HG02588 (cell line): Measurements from ENCODE around the gene GMPR2.

Experiments
- ATAC-seq: cut with Tn5 transposase; IDR thresholded peaks from one replicate; pipeline ENCODE4 v1.9.1; 2021; ENCODE audit warnings: mild to moderate bottlenecking, moderate library complexity; ENCODE audit not compliant: unreplicated experiment

The GMPR2 gene

DNA sequence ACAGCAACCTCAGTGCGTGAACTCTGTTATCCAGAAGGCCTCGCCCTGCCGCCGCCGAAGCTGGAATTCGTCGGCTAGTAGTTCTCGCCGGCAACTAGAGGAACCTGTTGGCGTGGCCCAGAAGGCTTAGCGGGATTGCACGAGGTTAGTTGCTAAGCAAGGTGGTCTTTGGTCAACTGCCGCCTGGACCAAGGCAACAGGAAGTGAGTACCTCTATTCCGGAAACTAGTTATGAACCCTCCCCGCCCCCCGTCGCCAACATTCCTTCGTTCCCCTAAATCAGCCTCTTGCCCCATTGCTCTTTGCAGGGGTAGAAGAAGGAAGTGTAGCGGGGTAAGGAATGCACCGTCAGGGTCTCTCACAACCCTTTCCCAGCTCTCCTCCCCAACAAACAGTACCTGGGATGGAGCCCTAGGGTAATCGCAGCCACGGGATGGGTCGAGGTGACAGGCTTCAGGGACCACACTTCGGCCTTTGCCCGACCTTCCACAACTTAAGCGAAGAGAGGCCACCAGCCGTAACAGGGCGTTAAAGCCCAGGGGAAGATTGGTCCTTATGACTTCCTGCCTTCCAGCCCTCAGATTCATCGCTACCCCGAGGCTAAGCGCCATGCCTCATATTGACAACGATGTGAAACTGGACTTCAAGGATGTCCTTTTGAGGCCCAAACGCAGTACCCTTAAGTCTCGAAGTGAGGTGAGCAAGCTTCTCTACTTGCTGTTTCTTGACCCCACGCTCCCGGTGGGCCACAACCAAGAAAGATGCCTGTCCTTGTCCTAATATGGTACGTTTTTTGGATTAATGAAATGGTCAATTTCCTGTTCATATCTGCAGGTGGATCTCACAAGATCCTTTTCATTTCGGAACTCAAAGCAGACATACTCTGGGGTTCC is at the start of gene GMPR2:
TSS of gene GMPR2 (plus strand) at position 285 of the 893 bp plus-strand sequence. CDS start at position 610, 325 bp downstream.
- peak; percentile 52 for ATAC-seq

DNA sequence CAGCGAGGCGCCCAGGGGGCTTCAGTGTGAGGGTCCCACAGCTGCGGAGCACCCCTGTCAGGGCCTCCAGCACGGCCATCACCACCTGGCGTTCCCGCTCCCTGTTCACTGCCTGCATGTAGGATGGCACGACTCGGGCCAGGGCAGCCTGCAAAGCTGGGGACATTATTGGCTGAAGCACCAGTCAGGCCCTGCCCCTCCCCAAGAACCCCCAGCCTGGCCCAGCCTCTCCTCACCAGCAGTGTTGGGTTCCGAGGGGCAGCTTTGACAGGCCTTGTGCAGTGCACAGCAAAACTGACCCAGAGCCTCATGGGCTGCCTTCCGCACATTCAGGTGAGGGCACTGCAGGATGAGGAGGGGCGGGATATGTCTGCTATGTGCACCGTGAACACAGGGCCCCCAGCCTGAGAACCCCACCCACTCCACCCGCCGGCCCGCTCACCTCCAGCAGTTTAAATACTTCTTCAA is 49.7 kb upstream of the GMPR2 start:
- no peak for ATAC-seq

DNA sequence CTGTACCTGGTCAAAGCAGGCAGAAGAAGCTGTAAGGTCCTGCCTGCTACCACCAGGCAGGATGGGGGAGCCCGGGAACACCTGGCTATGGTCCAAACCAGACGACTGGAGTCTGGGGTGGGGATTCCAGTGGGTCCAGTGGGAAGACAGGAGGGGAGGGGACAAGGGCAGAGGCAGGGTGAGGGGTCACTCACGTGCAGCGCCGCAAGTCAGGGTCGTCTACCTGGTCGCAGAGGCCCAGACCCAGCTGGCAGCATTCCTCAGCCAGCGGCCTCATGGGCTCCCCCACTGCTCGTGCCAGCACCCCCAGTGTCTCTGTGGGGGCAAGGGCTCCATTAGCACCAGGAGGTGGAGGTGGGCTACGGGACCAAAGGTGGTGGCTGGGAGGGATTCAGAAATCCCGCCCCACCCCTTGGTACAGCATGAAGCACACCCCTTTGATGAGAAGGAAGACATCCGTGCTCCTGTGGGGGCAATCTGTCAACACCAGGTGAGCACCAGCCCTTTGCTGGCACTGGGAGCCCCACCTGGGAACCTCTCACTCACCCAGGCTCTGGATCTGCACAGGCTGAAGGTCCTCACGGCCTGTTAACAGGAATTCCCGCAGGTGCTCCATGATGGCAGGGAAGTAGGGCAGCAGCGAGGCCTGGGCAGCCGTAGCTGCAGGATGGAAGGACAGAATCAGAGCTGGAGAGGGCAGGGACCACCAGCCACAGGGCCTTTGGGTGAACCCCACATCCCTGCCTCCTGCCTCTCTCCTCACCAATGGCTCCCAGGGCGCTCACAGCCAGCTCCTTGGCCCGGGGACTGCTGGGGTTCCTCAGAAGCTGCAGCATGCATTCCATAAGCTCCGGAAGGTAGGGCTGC is 48.4 kb upstream of the GMPR2 start:
- no peak for ATAC-seq

DNA sequence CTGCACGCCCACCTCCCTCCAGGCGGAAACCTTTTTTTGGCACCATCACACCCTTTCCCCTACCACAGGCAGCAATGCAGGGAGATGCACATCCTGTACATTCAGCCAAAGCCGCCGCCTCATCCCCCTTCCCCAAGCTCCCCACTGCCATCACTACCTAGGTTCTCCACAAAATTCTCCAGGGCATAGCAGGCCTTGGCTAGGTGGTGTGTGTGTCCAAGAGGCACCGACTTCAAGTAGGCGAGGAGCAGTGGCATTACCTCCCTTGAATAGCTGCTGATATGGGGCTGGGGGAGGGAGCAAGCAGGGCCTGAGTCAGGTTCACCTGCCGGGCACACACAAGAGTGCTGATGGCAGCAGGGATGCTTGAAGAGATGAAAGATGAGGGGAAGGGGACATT is 47.7 kb upstream of the GMPR2 start:
- ATAC-seq: no peak

DNA sequence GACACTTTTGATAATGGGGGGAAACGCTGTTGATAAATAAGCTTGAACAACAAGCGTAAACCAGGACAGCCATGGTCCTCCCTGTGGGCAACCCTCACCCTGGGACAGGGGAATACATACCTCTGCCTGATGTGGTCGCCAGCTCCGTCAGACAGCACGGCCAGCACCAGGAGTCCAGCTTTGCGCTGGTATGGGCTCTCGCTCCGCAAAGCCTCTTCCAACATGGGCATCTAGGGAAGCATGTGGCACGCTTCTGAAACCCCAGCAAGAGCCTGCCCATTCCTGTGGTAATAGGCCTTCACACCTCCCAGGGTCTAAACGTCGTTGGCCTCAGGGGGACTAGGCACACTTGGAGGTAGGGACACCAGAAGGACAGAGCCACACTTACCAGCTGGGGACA is 47.0 kb upstream of the GMPR2 start:
- ATAC-seq: no peak

DNA sequence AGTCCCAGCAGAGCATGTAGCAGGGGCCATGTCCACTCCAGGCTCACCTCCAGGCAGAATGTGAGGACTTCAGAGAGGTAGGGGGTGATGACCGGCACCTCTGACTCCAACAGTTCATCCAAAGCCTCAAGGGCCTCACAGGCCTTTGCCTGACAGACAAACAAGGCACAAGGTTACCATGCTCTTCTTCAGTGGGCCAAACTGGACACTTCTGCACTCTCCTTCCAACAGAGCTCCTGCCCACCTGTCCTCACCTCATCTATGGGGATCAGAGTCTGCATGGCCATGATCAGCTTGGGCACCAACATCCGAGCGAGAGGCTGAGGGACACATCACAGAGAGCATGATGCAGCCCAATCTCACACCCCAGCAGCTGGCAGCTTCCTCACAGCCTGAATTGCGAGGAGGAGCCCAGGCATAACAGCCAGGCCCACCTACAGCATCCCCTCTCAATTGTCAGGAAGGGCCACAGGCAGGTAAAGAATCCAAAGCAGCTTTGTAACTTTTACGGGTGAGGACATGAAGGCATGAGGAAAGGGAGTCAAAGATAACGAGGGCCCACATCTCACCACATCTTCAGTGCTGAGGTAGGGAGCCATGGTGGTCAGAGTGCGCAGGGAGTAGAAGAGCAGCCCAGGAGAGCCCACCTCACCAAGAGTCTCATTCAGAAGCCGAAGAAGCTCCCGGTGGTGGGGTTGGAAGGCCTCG is 45.7 kb upstream of the GMPR2 start:
- ATAC-seq: no peak

DNA sequence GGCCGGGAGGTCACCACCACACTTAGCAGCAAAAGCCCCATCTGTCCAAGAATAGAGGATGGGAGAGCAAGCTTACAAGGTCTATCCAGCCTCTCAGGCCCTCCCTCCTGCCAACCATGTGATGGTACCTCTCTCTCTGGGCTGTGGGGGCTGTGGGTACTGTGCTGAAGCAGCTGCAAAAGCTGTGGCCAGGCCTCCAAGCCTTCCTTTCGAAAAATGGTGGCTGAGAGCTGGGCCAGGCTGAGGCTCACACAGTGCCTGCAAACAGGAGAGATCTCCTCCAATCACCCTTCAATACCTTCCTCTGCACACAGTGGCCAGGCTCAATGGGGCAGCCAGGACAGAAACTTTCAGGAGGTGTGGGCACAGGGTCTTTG is 45.2 kb upstream of the GMPR2 start:
- no peak for ATAC-seq

DNA sequence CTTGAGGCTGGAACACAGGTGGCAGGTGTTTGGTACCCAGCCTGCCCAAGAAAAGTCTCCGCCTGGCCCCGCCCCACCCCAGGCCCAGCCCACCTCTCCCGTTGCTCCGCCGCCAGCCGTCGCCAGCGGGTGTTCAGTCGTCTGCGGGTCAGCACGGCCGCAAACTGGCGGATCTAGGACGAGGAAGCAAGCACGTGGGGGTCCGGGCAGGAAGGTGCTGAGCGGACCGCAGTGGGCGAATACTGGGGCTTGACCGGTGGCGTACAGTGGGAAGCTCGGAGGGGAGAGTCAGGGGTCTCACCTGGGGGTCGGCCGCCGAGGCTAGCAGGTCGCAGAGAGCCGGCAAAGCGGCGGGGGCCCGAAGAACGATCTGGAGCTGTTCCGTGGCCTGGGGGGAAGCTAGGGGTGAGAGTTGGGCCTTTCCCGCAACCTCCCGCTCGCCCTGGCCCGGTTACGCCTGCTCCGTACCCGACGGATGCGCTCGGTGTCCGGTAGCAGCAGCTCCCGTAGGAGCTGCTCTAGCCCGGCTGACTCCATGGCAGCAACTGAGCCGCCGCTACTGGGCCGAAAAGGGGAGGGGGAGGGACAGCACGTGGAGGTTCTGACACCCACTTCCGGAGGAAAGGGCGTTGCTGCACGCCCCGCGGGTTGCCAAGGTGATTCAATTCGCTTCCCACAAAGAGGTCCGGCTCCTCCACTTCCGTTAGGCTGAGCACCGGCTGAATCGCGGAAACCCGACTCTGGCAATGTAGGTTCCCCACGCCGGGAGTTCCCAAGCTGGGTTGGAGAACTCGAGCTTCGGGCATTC is 44.3 kb upstream of the GMPR2 start, which contains the start of gene IPO4:
TSS of gene IPO4 (minus strand) at position 566 of the 808 bp plus-strand sequence. CDS start at position 537, 29 bp downstream.
- ATAC-seq: peak; percentile 86

DNA sequence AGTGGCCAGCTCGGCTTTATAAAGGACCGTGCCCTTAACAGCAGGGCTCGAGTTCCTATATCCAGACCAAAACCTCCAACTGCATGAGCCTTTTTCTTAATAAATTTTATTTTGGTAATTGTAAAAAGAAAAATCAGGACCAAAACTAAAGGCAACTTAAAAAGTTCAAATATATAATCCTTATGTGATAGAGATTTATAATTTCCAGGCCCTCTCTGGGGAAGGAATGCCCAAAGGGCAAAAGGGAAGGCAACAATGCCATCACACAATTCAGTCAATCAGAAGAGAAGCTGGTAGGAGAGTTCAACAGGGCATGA is 43.7 kb upstream of the GMPR2 start:
- ATAC-seq: no peak

DNA sequence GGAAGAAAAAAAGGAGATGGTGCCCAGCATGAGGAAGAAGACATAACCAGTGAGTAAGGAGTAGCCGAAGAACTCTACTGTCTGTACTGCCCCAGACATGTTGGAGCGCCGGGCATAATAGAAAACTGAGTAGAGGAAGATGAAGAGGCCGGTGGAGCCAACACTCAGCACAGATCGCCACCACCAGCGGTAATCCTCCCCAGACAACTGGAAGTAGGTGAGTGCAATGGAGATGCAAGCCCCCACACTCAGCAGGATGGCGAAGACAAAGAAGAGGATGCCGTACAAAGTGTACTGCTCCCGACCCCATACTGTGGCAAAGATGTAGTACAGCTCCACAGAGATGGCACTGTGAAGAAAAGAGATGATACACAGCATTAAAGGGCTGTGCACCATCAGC is 43.3 kb upstream of the GMPR2 start:
- ATAC-seq: no peak

DNA sequence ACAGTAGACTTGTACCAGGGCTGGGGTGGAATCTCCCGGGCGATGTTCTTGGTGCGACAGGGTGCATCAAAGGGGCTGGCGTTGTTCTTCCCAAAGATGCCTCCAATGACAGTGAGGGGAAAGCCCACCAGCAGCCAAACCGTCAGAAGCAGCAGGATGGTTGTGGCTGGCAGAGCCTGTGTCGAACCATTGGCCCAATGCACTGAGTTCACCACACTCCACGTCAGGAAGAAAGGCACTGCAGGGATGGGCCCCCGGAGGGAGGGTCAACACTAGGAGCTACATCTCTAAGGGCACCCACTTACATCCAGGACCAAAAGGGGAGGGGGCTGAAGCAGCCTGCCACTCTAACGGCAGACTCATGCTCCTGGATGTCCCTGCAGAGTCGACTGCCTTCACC is 42.3 kb upstream of the GMPR2 start:
- no peak for ATAC-seq

DNA sequence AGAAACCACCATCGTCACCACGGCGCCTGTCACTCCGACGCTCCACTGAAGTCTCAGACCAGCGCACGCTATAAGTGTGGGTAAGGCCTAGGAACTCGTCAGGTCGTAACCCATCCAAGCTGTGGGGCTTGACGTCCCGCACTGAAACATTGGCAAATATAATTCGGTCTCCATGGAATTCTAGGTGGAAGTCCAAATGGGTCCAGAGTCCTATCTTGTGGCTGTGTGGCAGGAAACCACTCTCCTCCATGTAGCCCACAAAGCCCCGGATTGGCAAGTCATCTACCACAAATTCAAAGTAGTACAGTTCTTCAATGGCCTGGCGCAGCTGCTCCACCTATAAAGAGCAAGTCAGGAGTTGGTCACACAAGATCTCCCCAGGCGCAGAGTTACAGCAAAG is 39.8 kb upstream of the GMPR2 start:
- ATAC-seq: no peak

DNA sequence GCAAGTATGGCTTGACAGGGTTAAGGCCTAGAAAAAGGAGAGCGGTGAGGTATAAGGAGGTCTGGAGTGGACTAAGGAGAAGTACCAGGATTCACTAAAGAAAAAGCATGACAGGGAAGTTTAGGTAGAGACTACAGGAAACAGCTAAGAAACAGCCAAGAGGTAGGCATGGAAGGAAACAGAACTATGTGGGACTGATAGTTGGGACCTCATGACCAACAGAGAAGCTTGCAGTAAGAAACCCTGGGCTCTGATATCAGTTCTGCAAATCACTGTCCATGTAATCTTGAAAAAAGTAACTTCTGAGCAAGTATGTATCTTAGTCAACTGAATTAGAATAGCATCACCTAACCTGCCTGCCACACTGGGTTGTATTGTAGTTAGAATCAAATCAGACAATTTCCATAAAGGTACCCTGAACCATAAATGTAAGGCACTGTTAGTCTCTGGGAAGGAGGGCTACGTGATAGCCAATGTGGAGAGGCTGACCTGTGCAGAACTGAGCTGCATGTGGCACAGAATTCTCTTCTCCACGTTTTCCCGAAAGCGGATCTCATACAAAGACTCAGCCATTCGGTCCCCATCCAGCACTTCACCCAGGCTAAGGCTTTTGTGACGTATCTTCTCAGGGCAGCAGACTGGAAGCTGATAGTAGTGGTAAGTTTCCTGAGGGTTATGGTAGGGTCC is 38.4 kb upstream of the GMPR2 start:
- no peak for ATAC-seq

DNA sequence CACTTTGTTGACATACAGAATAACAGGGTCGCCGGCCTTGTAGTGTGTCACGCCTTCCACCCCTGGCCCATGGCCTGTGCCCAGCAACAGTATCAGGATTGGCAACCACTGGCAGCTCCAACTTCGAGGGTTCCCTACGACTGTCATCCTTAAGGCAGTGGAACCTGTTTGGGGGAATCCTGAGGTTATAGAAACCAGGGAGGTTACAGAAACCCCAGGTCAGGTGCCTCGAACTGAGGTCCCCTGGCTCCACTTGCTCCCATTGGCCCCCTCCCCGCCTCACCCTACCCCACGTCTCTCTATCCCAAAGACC is 37.9 kb upstream of the GMPR2 start:
- ATAC-seq: no peak

DNA sequence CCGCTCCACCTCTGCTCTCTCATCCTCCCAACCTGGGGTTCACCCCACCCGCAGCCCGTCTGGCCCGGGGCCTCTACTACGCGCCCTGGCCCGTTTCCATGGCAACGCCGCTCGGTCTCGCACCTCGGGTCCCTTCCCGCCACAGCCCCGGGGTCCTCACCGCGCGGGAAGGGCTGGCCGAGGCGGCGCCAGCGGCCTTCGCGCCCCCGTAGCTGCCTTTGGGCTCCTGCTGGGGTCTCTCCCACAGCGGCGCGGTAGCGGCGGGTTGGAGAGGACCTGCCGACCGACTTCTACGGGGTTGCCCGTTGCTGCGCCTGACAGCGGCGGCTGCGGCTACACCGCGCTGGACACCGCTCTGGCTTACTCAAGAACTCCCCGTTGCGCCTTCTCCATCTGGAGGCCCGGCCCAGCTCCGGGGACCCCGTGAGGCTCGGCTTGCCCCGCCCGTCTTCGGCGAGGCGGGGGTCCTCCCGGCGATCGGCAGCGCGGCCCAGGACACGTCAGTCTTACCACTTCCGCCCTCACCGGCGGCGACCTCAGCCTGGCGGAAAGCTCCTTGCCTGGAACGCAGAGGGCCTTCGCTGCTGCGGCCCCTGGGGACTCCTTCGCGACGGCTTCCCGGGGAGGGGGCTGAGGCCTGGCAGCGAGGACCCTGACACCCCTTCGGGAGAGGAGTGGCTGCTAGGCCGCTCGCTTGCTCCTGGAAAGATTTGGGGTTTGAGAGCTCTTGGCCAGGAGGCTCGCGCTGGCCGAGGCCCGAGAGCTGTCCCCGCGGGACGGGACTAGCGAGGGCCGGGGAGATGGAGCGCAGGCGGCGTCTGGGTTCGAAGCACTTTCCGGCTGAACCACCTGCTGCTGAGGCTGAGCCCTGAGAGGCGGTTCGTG is 37.3 kb upstream of the GMPR2 start, which contains the start of gene TM9SF1:
TSS of gene TM9SF1 (minus strand) at position 256 of the 885 bp plus-strand sequence. CDS start 422 bp downstream, outside the sequence.
- ATAC-seq: peak; percentile 78

DNA sequence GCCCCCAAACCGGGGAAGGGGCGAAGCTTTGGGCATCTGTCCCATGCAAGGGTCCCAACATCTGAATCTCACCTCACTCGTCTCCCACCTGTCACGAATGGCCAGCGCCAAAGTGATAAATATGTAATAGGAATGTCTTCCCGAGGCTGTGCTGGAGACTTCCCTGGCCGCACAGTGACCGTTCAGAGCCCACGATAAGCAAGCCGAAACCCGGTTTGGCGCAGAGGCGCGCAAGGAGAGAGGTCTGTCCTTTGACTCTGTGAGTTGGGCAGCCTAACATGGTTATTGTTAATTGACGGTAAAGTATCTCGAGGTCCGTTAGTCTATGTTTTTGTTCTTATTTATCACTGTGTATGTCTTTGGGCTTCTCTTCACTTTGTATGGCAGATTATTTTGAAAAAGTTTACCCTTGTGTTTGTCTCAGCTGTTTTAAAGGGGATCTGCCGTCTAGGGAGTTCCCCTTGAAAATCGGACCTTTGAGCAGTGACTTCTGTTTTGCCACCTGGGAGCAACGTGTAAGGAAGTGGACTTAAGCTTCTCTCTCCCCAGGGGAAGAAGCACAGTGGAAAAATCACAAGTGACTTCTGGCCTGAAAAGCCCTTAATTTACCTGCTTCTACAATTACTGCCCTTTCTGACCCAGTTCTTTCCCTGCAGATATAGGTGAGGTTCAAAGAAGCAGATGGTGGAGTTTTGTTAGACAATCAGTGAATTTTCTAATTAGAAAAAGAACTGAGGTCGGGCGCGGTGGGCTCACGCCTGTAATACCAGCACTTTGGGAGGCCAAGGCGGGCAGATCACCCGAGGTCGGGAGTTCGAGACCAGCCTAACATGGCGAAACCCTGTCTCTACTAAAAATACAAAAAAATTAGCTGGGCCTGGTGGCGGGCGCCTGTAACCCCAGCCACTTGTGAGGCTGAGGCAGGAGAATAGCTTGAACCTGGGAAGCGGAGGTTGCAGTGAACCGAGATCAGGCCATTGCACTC is 36.4 kb upstream of the GMPR2 start:
- ATAC-seq: peak; percentile 15

DNA sequence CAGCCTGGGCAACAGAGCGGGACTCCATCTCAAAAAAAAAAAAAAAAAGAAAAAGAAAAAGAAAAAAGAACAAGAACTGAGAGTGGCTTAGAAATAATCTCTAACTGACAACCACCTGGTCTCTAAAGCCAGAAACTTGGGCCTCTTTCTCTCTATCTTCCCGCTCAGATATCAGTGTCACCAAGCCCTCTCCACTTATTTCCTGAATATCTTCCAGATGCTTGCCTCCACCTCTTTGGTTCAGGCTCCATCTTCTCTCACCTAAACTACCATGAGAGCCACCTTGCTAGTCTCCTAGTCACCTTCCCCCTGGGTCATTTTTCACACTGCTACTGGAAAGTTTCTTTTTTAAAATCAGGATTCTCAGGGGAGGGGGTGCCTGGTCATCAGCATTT is 35.7 kb upstream of the GMPR2 start:
- no peak for ATAC-seq
